GM12874 (cell line): ENCODE measurements around the gene KCNJ1.

ENCODE experiments used
- CTCF ChIP-seq: IDR thresholded peaks from 2 replicates; pipeline ENCODE4 v1.5.1; 2011; ENCODE audit warnings: low read depth, mild to moderate bottlenecking, control low read depth, low read length, moderate library complexity; ENCODE audit not compliant: insufficient read depth

The KCNJ1 gene

GRCh38 chr11:128900468-128900867 lies 33.4 kb upstream of the KCNJ1 start:
- no peak for TF ChIP-seq CTCF

- TF ChIP-seq CTCF, result no peak
These were observed 31.7 kb upstream of the KCNJ1 start for GRCh38 chr11:128898580-128899344.

- no peak for TF ChIP-seq CTCF
These were observed 30.7 kb upstream of the KCNJ1 start for GRCh38 chr11:128897826-128898225.

GRCh38 chr11:128896356-128896755 lies 29.3 kb upstream of the KCNJ1 start:
- TF ChIP-seq CTCF, result no peak

GRCh38 chr11:128895526-128895925 lies 28.4 kb upstream of the KCNJ1 start:
- TF ChIP-seq CTCF, result no peak

- TF ChIP-seq CTCF, result no peak
These were observed 27.6 kb upstream of the KCNJ1 start for GRCh38 chr11:128894685-128895084.

- no peak for TF ChIP-seq CTCF
These were observed 27.2 kb upstream of the KCNJ1 start for GRCh38 chr11:128894286-128894681.
